Liver (tissue), 9 donors: ENCODE data around the gene YEATS2. TPM values are rescaled to one million over a fixed set of nuclear protein-coding genes. Genes with fewer than 3 reads are reported as not detected.

Experiments
- DNase-seq: peaks from one replicate; pipeline ENCODE4 v3.0.0-alpha.2; 2017; ENCODE audit warnings: low spot score
- H3K27ac ChIP-seq, 2 donors: one replicate each; pipeline ENCODE4 v1.7.0; 2013; ENCODE audit warnings: inconsistent platforms in 2 of 2, low read length in 2 of 2, control low read depth in 1 of 2, low read depth in 1 of 2, mild to moderate bottlenecking in 1 of 2
- H3K27me3 ChIP-seq, 4 donors: one replicate each; pipeline versions ENCODE4 v1.6.1 to v1.7.0; 2013; ENCODE audit warnings: low read length in 3 of 4, inconsistent platforms in 1 of 4, mild to moderate bottlenecking in 1 of 4, moderate library complexity in 1 of 4; ENCODE audit not compliant: control insufficient read depth in 4 of 4, insufficient read depth in 4 of 4
- H3K36me3 ChIP-seq, 4 donors: one replicate each; pipeline versions ENCODE4 v1.6.1 to v1.7.0; 2013; ENCODE audit warnings: low read length in 3 of 4, mild to moderate bottlenecking in 3 of 4, low read depth in 1 of 4, moderate library complexity in 1 of 4; ENCODE audit not compliant: control insufficient read depth in 4 of 4, insufficient read depth in 3 of 4
- H3K4me1 ChIP-seq, 4 donors: one replicate each; pipeline versions ENCODE4 v1.6.1 to v1.7.0; 2013; ENCODE audit warnings: low read length in 3 of 4, mild to moderate bottlenecking in 3 of 4, moderate library complexity in 1 of 4; ENCODE audit not compliant: control insufficient read depth in 4 of 4, insufficient read depth in 4 of 4
- H3K4me3 ChIP-seq, 3 donors: one replicate each; pipeline versions ENCODE4 v1.6.1 to v1.7.0; 2013; ENCODE audit warnings: low read length in 3 of 3, control low read depth in 1 of 3, low read depth in 1 of 3, mild to moderate bottlenecking in 1 of 3
- H3K9ac ChIP-seq, 2 donors: one replicate each; pipeline ENCODE4 v1.7.0; 2013; ENCODE audit warnings: low read length in 2 of 2, mild to moderate bottlenecking in 2 of 2, moderate library complexity in 2 of 2, control low read depth in 1 of 2, low read depth in 1 of 2
- H3K9me3 ChIP-seq, 4 donors: one replicate each; pipeline versions ENCODE4 v1.6.1 to v1.7.0; 2013; ENCODE audit warnings: low read length in 3 of 4; ENCODE audit not compliant: control insufficient read depth in 4 of 4
- EGR1 ChIP-seq, 2 donors: IDR thresholded peaks; 2 replicates each; pipeline ENCODE4 v1.6.1; 2016 to 2018; ENCODE audit warnings: antibody characterized with exemption in 2 of 2, low read depth in 2 of 2
- FOXA1 ChIP-seq: IDR thresholded peaks from 2 replicates; pipeline ENCODE4 v1.6.1; 2016; ENCODE audit warnings: antibody characterized with exemption
- FOXA2 ChIP-seq: IDR thresholded peaks from 2 replicates; pipeline ENCODE4 v1.6.1; 2016; ENCODE audit warnings: antibody characterized with exemption
- GABPA ChIP-seq, 2 donors: IDR thresholded peaks in 1 of 2; conservative IDR thresholded peaks in 1 of 2; 2 replicates each; pipeline ENCODE4 v1.6.1; 2016; ENCODE audit warnings: antibody characterized with exemption in 2 of 2, mild to moderate bottlenecking in 1 of 2, moderate library complexity in 1 of 2
- HNF4A ChIP-seq, 2 donors: conservative IDR thresholded peaks; 2 replicates each; pipeline ENCODE4 v1.6.1; 2016; ENCODE audit warnings: antibody characterized with exemption in 2 of 2, mild to moderate bottlenecking in 2 of 2
- HNF4G ChIP-seq: IDR thresholded peaks from 2 replicates; pipeline ENCODE4 v1.6.1; 2016; ENCODE audit warnings: antibody characterized with exemption
- JUND ChIP-seq, 2 donors: IDR thresholded peaks; 2 replicates each; pipeline ENCODE4 v1.6.1; 2016; ENCODE audit warnings: antibody characterized with exemption in 2 of 2
- NR2F2 ChIP-seq: IDR thresholded peaks from 2 replicates; pipeline ENCODE4 v1.6.1; 2016; ENCODE audit warnings: antibody characterized with exemption
- RAD21 ChIP-seq, 2 donors: IDR thresholded peaks; 2 replicates each; pipeline ENCODE4 v1.6.1; 2016; ENCODE audit warnings: antibody characterized with exemption in 2 of 2, mild to moderate bottlenecking in 2 of 2
- RXRA ChIP-seq, 2 donors: IDR thresholded peaks; 2 replicates each; pipeline ENCODE4 v1.6.1; 2017 to 2018; ENCODE audit warnings: antibody characterized with exemption in 2 of 2, mild to moderate bottlenecking in 1 of 2
- SP1 ChIP-seq: IDR thresholded peaks from 2 replicates; pipeline ENCODE4 v1.6.1; 2018; ENCODE audit warnings: antibody characterized with exemption, mild to moderate bottlenecking
- TAF1 ChIP-seq: conservative IDR thresholded peaks from 2 replicates; pipeline ENCODE4 v1.6.1; 2016; ENCODE audit warnings: antibody characterized with exemption, mild to moderate bottlenecking
- YY1 ChIP-seq: IDR thresholded peaks from 2 replicates; pipeline ENCODE4 v1.6.1; 2016; ENCODE audit warnings: antibody characterized with exemption, mild to moderate bottlenecking
- WGBS: extraction: QIAGEN DNeasy Blood & Tissue Kit; methylation state at CpG from one replicate; pipeline ENCODE4 v1.1.7; 2013; 5-methylcytosine and 5-hydroxymethylcytosine counted together
- polyA plus RNA-seq, 2 donors: library from polyadenylated mRNA; stranded (reverse) in 1 of 2; unstranded in 1 of 2; fragments of 200-250 nt in 1 of 2; fragments of >200 nt in 1 of 2; fragmentation: Nextera tagmentation in 1 of 2; extraction: Ambion mirVana in 1 of 2; gene quantifications; one replicate each; pipeline versions ENCODE4 v1.2.1 to v1.2.3, GENCODE V29; 2013 to 2015
- total RNA-seq, 2 donors: library from RNA; depleted of rRNA; stranded (reverse); fragments of >200 nt; gene quantifications; one replicate each; pipeline ENCODE4 v1.2.3, GENCODE V29; 2014
- TF ChIP-seq, protein P1 (sequence below): IDR thresholded peaks from 2 replicates; pipeline ENCODE4 v1.6.1; 2016; ENCODE audit warnings: antibody characterized with exemption
- TF ChIP-seq, protein P2 (sequence below): IDR thresholded peaks from 2 replicates; pipeline ENCODE4 v1.6.1; 2016; ENCODE audit warnings: antibody characterized with exemption
- TF ChIP-seq, protein P3 (sequence below): fragments of 150-350 bp; IDR thresholded peaks from 2 replicates; pipeline ENCODE4 v1.5.1; 2017; ENCODE audit warnings: improper control_type of control experiment, low read depth, low read length; ENCODE audit not compliant: missing input control
- TF ChIP-seq, protein P4 (sequence below): IDR thresholded peaks from 2 replicates; pipeline ENCODE4 v1.6.1; 2016; ENCODE audit warnings: antibody characterized with exemption
- TF ChIP-seq, protein P5 (sequence below): IDR thresholded peaks from 2 replicates; pipeline ENCODE4 v1.6.1; 2016; ENCODE audit warnings: antibody characterized with exemption, mild to moderate bottlenecking
- donor health status: healthy.
- donor health status: healthy.
- donor health status: healthy.
- donor health status: healthy.
- donor health status: healthy.

YEATS2 gene
- total and polyA plus RNA-seq, 4 donors, result 1.5 to 9.4 (median 4.9) TPM

DNA sequence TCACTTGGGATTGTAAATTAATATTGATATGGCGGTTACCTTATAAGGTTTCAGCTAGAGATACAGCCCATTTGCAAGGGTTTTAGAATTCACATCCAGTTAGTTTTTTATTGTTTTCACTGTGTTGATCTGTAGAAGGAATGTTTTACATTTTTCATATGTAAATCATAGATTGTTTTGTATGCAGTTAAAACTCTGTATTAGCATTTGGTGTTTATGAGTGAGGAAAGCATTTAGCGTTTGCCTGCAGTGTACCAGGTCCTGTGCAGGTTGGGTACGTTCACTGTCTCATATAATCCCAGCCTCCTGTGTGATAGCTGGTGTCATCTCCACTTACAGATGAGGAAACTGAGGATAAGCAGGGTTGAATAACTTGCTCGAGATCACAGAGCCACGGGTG is 104.0 kb downstream of the YEATS2 start:
- Histone ChIP-seq H3K27ac (no peak overlapping the region), H3K36me3 (peaks cover 6 to 47% (median 22%) of the 10 kb centered on the region in 4 donors), H3K4me1 (no peaks in the 10 kb centered on the region), H3K9ac (no peak overlapping the region), H3K4me3 (no peak overlapping the region), H3K9me3 (no peaks in the 10 kb centered on the region), H3K27me3 (no peaks in the 10 kb centered on the region)
- WGBS, result 97% methylated on average over 5 of the region's 5 CpGs
- TF ChIP-seq HNF4A (conservative IDR thresholded peaks at IDR 0.05), result no peak
- TF ChIP-seq SP1, result no peak
- TF ChIP-seq, protein P1, sequence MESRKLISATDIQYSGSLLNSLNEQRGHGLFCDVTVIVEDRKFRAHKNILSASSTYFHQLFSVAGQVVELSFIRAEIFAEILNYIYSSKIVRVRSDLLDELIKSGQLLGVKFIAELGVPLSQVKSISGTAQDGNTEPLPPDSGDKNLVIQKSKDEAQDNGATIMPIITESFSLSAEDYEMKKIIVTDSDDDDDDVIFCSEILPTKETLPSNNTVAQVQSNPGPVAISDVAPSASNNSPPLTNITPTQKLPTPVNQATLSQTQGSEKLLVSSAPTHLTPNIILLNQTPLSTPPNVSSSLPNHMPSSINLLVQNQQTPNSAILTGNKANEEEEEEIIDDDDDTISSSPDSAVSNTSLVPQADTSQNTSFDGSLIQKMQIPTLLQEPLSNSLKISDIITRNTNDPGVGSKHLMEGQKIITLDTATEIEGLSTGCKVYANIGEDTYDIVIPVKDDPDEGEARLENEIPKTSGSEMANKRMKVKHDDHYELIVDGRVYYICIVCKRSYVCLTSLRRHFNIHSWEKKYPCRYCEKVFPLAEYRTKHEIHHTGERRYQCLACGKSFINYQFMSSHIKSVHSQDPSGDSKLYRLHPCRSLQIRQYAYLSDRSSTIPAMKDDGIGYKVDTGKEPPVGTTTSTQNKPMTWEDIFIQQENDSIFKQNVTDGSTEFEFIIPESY, result no peak
- TF ChIP-seq NR2F2, result no peak
- TF ChIP-seq FOXA1, result no peak
- TF ChIP-seq GABPA (IDR thresholded peaks at IDR 0.05 in 1 of 2, conservative IDR thresholded peaks at IDR 0.05 in 1 of 2), result no peak
- no peak for TF ChIP-seq HNF4G
- TF ChIP-seq EGR1 (IDR thresholded peaks at IDR 0.05; ENCODE audit: low read depth in 2 of 2), result no peak
- no peak for TF ChIP-seq YY1
- TF ChIP-seq RXRA (IDR thresholded peaks at IDR 0.05), result no peak
- no peak for TF ChIP-seq RAD21 (IDR thresholded peaks at IDR 0.05)
- no peak for TF ChIP-seq FOXA2
- TF ChIP-seq, protein P2, sequence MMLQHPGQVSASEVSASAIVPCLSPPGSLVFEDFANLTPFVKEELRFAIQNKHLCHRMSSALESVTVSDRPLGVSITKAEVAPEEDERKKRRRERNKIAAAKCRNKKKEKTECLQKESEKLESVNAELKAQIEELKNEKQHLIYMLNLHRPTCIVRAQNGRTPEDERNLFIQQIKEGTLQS, result no peak
- TF ChIP-seq JUND (IDR thresholded peaks at IDR 0.05), result no peak
- no peak for DNase-seq

GRCh38 chr3:183802989-183803388 is 105.4 kb downstream of the YEATS2 start:
- Histone ChIP-seq H3K9me3 (no peaks in the 10 kb centered on the region), H3K9ac (no peak overlapping the region), H3K27ac (no peak overlapping the region), H3K36me3 (peaks cover 5 to 58% (median 28%) of the 10 kb centered on the region in 4 donors), H3K27me3 (no peaks in the 10 kb centered on the region), H3K4me3 (no peak overlapping the region), H3K4me1 (no peaks in the 10 kb centered on the region)
- TF ChIP-seq, protein P3, sequence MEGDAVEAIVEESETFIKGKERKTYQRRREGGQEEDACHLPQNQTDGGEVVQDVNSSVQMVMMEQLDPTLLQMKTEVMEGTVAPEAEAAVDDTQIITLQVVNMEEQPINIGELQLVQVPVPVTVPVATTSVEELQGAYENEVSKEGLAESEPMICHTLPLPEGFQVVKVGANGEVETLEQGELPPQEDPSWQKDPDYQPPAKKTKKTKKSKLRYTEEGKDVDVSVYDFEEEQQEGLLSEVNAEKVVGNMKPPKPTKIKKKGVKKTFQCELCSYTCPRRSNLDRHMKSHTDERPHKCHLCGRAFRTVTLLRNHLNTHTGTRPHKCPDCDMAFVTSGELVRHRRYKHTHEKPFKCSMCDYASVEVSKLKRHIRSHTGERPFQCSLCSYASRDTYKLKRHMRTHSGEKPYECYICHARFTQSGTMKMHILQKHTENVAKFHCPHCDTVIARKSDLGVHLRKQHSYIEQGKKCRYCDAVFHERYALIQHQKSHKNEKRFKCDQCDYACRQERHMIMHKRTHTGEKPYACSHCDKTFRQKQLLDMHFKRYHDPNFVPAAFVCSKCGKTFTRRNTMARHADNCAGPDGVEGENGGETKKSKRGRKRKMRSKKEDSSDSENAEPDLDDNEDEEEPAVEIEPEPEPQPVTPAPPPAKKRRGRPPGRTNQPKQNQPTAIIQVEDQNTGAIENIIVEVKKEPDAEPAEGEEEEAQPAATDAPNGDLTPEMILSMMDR, result no peak
- TF ChIP-seq GABPA (IDR thresholded peaks at IDR 0.05 in 1 of 2, conservative IDR thresholded peaks at IDR 0.05 in 1 of 2), result no peak
- TF ChIP-seq, protein P1, result no peak
- TF ChIP-seq JUND (IDR thresholded peaks at IDR 0.05), result no peak
- no peak for TF ChIP-seq YY1
- TF ChIP-seq FOXA1, result no peak
- no peak for TF ChIP-seq RAD21 (IDR thresholded peaks at IDR 0.05)
- TF ChIP-seq FOXA2, result no peak
- TF ChIP-seq HNF4A (conservative IDR thresholded peaks at IDR 0.05), result no peak
- TF ChIP-seq, protein P4, sequence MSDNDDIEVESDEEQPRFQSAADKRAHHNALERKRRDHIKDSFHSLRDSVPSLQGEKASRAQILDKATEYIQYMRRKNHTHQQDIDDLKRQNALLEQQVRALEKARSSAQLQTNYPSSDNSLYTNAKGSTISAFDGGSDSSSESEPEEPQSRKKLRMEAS, result no peak
- TF ChIP-seq RXRA (IDR thresholded peaks at IDR 0.05), result no peak
- TF ChIP-seq, protein P2, result no peak
- TF ChIP-seq, protein P5, sequence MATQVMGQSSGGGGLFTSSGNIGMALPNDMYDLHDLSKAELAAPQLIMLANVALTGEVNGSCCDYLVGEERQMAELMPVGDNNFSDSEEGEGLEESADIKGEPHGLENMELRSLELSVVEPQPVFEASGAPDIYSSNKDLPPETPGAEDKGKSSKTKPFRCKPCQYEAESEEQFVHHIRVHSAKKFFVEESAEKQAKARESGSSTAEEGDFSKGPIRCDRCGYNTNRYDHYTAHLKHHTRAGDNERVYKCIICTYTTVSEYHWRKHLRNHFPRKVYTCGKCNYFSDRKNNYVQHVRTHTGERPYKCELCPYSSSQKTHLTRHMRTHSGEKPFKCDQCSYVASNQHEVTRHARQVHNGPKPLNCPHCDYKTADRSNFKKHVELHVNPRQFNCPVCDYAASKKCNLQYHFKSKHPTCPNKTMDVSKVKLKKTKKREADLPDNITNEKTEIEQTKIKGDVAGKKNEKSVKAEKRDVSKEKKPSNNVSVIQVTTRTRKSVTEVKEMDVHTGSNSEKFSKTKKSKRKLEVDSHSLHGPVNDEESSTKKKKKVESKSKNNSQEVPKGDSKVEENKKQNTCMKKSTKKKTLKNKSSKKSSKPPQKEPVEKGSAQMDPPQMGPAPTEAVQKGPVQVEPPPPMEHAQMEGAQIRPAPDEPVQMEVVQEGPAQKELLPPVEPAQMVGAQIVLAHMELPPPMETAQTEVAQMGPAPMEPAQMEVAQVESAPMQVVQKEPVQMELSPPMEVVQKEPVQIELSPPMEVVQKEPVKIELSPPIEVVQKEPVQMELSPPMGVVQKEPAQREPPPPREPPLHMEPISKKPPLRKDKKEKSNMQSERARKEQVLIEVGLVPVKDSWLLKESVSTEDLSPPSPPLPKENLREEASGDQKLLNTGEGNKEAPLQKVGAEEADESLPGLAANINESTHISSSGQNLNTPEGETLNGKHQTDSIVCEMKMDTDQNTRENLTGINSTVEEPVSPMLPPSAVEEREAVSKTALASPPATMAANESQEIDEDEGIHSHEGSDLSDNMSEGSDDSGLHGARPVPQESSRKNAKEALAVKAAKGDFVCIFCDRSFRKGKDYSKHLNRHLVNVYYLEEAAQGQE, result no peak
- no peak for TF ChIP-seq TAF1
- no peak for TF ChIP-seq HNF4G
- no peak for TF ChIP-seq EGR1 (IDR thresholded peaks at IDR 0.05; ENCODE audit: low read depth in 2 of 2)
- TF ChIP-seq NR2F2, result no peak
- no peak for DNase-seq
- WGBS, result 94% methylated on average over 6 of the region's 6 CpGs
